GM12873 (cell line): Measurements from ENCODE around the gene NTRK3.

Source experiments
- TF ChIP-seq, protein P1 (sequence below): IDR thresholded peaks from 2 replicates; pipeline ENCODE4 v1.5.1; 2012; ENCODE audit warnings: low read depth, mild to moderate bottlenecking, moderate library complexity, low read length, control low read depth; ENCODE audit not compliant: insufficient read depth; ENCODE audit errors: missing control alignments

Gene NTRK3

DNA sequence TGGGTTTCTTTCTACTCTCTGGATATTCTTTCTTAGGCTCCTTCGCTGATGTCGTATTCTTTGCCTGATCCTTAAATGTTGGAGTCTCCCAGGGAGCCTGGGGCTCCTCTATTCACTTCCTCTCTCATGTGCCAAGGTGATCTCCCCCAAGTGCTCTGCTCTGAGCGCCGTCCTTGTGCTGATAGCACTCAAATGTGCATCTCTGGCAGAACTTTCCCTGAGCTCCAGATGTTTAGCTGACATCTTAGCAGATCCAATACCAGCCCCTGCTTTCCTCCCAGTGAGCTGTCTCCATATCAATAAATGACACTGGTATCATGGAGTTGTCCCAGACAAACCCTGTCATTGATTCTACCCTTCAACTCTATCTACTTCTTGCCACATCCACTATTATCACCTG, 62.4 kb downstream of the NTRK3 start:
- TF ChIP-seq, protein P1, sequence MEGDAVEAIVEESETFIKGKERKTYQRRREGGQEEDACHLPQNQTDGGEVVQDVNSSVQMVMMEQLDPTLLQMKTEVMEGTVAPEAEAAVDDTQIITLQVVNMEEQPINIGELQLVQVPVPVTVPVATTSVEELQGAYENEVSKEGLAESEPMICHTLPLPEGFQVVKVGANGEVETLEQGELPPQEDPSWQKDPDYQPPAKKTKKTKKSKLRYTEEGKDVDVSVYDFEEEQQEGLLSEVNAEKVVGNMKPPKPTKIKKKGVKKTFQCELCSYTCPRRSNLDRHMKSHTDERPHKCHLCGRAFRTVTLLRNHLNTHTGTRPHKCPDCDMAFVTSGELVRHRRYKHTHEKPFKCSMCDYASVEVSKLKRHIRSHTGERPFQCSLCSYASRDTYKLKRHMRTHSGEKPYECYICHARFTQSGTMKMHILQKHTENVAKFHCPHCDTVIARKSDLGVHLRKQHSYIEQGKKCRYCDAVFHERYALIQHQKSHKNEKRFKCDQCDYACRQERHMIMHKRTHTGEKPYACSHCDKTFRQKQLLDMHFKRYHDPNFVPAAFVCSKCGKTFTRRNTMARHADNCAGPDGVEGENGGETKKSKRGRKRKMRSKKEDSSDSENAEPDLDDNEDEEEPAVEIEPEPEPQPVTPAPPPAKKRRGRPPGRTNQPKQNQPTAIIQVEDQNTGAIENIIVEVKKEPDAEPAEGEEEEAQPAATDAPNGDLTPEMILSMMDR, result no peak

DNA sequence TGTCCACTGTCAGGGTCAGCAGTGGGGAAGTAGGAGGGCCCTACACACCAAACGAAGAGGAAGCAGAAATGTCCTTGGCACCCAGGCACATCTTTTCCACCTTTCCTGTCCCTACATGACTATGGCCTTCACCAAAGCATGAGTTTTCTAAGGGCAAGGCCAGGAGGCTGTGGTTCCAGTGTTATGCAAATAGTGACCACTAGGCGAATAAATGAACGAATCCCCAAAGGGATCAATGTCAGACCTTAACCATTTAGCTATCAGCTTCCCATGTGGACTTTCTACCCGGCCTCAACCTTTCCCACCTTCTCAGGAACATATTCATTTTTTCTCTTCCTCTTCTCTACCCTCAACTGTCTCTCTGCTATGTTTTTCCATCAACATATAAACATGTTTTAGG, 63.1 kb downstream of the NTRK3 start:
- TF ChIP-seq, protein P1, result peak; percentile 42

DNA sequence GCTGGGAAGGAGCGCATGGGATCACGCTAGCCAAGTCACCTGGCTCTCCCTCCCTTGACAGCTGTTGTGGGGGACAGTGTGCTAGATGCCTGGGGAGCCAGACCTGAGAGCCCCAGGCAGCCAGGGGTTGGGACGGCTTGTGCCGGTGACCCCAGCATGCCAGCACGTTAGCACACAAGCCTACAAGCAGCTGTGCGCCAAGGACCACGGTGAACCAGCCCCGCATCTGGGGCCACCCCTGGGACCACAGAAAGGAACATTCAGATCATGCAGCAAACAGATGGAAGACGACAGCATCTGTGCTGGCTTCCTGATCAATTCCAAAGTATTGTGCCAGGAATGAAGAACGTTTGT, 64.8 kb downstream of the NTRK3 start:
- TF ChIP-seq, protein P1, result no peak

DNA sequence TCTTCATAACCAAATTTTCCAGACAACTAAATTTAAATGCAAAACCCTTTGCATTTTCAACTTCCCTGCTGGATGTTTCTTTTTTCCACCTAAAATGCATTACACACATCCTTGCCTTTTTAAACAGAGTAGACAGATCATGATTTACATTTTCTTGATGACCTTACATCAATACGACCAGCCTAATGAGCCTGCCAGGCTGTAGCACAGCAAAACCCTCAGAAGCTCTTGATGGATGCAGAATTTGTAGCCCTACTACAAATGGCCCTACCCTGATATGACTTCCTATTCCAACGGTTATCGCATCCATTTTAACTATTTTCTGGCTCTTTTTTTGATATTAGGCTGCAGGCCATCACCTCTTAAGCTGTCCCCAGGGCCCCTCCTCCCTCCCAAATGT, 66.3 kb downstream of the NTRK3 start:
- TF ChIP-seq, protein P1, result no peak

DNA sequence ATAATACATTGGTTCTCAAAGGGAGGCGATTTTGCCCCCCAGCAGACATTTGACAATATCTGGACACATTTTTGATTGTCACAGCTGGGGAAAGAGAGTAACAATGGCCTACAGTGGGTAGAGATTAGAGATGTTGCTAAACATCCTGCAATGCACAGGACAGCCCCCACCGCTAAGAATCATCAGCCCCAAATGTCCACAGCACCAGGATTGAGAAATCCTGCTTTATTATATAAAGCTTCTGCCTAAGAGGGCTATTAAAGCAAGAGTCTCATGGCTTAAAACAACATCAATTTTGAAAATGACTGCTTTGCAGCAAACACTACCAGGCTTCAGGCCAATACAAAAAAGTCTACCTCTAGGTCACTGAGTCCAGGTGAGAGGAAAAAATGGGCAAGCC, 68.2 kb downstream of the NTRK3 start:
- TF ChIP-seq, protein P1, result no peak

DNA sequence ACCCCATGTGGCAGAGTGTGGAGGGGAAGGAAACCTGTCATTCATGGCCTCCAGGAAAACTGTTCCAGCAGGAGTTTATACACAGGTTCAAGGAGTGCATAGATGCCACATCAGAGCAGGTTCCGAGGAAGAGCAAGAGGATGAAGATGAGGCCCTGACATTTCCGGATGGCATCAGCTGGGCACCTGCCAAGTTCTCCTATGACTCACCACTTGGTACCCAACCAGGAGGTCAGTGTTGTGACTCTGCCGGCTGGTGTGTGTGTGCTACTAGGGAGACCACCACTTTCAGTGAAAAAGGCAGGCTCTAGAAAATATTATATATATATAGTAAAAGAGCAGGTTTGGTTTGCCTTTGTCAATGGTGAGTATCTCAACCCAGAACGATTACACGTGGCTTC, 69.3 kb downstream of the NTRK3 start:
- TF ChIP-seq, protein P1, result no peak

DNA sequence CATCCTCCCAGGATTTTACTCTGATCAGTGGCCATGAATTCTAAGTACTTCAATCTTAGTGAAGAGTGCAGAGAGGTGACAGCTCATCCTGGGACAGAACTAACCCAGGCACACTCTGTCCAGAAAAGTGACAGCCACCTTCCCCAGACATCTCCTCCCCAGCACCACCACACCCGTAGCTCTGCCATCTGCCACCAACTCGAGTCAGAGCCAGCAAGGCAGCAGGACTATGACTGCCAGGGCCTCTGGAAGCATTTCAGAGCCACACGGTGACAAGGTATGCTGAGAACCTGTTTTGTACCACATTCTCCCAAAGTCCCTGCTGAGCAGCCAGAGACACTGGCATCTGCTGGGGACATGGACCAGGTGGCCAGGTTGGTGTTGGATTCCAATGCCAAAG, 71.0 kb downstream of the NTRK3 start:
- TF ChIP-seq, protein P1, result no peak

DNA sequence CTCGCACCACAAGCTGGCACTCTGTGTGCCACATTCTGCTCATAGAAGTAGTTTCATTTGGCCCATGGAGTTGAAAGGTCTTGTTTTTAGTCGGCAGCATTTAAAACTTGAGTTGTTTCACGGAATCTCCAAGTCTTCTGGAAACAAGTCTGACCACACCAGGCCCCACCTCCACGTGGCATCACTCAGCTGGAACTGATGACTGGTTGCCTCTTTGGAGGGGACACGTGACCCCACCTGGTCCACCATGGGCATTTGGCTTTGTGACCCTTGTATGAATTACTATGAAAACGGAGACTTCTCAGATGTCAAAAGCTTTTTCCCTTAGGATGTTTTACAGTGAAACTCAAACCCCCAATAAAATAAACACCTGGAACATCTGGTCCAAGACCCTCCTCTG, 74.9 kb downstream of the NTRK3 start:
- TF ChIP-seq, protein P1, result no peak
